Esophagus squamous epithelium (tissue), 5 donors: Measurements from ENCODE around the gene DRC3. TPM values are rescaled to one million over a fixed set of nuclear protein-coding genes. Genes with fewer than 3 reads are reported as not detected.

Experiments
- DNase-seq: peaks from one replicate; lab custom pipeline; 2025; lab: John Stamatoyannopoulos, UW
- H3K27ac ChIP-seq, 4 donors: fragments of 200-600 bp; sonication (generic); one replicate each; pipeline ENCODE4 v1.5.1; 2016 to 2019; ENCODE audit warnings: mild to moderate bottlenecking in 1 of 4
- H3K27me3 ChIP-seq, 4 donors: fragments of 200-600 bp; sonication (generic); 1 replicate in 3 of 4; 2 replicates in 1 of 4; pipeline versions ENCODE4 v1.5.1 to v1.6.0; 2017 to 2021; ENCODE audit warnings: antibody characterized with exemption in 1 of 4
- H3K36me3 ChIP-seq, 3 donors: fragments of 200-600 bp; sonication (generic); one replicate each; pipeline ENCODE4 v1.5.1; 2016 to 2019
- H3K4me1 ChIP-seq, 3 donors: fragments of 200-600 bp; sonication (generic); one replicate each; pipeline ENCODE4 v1.5.1; 2017 to 2019
- H3K4me3 ChIP-seq, 4 donors: fragments of 200-600 bp; sonication (generic); 1 replicate in 3 of 4; 2 replicates in 1 of 4; pipeline ENCODE4 v1.5.1; 2016 to 2019; ENCODE audit warnings: mild to moderate bottlenecking in 2 of 4, moderate library complexity in 1 of 4
- H3K9me3 ChIP-seq, 3 donors: fragments of 200-600 bp; sonication (generic); one replicate each; pipeline ENCODE4 v1.5.1; 2016 to 2019
- CTCF ChIP-seq, 6 experiments: fragments of 450-650 bp in 4 of 6; fragments of 200-600 bp in 2 of 6; sonication (generic) in 2 of 6; IDR thresholded peaks; one replicate each; pipeline ENCODE4 v1.5.1; 2016 to 2019; ENCODE audit warnings: antibody characterized with exemption in 6 of 6, mild to moderate bottlenecking in 4 of 6, moderate library complexity in 4 of 6
- POLR2A ChIP-seq, 4 donors: fragments of 450-650 bp; IDR thresholded peaks; one replicate each; pipeline ENCODE4 v1.6.1; 2017; ENCODE audit warnings: antibody characterized with exemption in 4 of 4, mild to moderate bottlenecking in 4 of 4, moderate library complexity in 3 of 4
- WGBS, 2 donors: methylation state at CpG; one replicate each; pipeline ENCODE4 v1.1.5; 2018; 5-methylcytosine and 5-hydroxymethylcytosine counted together
- intact Hi-C: fragments of 100-400 bp; cut with DNase I; formaldehyde crosslinking; loops from one replicate; pipeline ENCODE4 v1.15.0; 2022
- total RNA-seq, 4 donors: library from RNA; depleted of rRNA; stranded (reverse); fragments of >200 nt; gene quantifications; one replicate each; pipeline ENCODE4 v1.1.0, GENCODE V29; 2016
- donor health status: DM: yes; HTN: yes; CAD: no.

Gene DRC3
- total RNA-seq, 4 donors from 2014 or later: 0.11 to 2.5 (median 1.3) TPM

DNA sequence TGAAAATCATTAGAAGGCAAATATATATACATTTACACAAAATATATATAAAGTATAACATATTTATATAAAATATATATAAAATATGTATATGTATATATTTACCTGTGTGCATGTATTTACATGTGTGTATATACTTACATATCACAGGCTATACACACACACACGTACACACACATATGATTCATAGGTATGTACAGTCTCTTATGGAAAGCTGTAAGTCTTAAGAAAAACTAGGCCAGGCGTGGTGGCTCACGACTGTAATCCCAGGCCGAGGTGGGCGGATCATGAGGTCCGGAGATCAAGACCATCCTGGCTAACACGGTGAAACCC is 15.1 kb upstream of the DRC3 start:
- Histone ChIP-seq H3K4me3 (no peak overlapping the region), H3K27ac (peak overlapping the region; percentile 76 to 91 (median 83)), H3K36me3 (peaks cover 0 to 37% (median 0%) of the 10 kb centered on the region in 3 donors), H3K4me1 (peaks cover 30 to 55% (median 36%) of the 10 kb centered on the region in 3 donors), H3K27me3 (no peaks in the 10 kb centered on the region), H3K9me3 (no peaks in the 10 kb centered on the region)
- no peak for DNase-seq
- WGBS, 2 donors: 52 to 63% methylated on average over 7 of the region's 7 CpGs
- TF ChIP-seq POLR2A (IDR thresholded peaks at IDR 0.05) (no peak), CTCF (IDR thresholded peaks at IDR 0.05) (no peak)
- intact Hi-C loops: no loop called here

DNA sequence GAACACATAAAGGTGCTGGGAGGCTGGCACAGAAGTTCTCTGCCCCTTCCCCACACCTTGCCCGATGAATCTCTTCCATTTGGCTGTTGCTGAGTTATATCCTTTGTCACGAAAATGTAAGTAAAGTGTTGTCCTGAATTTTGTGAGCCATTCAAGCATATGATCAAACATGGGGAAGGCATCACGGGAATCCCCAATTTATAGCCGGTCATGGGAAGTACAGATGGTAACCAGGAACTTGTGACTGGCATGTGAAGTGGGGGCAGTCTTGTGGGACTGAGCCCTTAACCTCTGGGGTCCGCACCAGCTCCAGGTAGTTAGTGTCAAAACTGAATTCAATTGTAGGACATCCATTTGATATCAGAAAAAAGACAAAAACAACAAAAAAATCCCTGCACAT is 13.7 kb upstream of the DRC3 start:
- WGBS, 2 donors: 41 to 68% methylated on average over 5 of the region's 5 CpGs
- Histone ChIP-seq H3K4me3 (no peak overlapping the region), H3K27ac (peak overlapping the region; percentile 78 to 91 (median 88)), H3K36me3 (peaks cover 0 to 36% (median 0%) of the 10 kb centered on the region in 3 donors), H3K27me3 (no peaks in the 10 kb centered on the region), H3K9me3 (no peaks in the 10 kb centered on the region), H3K4me1 (peaks cover 30 to 66% (median 36%) of the 10 kb centered on the region in 3 donors)
- no peak for DNase-seq
- intact Hi-C loops: no loop called here
- TF ChIP-seq POLR2A (IDR thresholded peaks at IDR 0.05) (no peak), CTCF (IDR thresholded peaks at IDR 0.05) (no peak)

DNA sequence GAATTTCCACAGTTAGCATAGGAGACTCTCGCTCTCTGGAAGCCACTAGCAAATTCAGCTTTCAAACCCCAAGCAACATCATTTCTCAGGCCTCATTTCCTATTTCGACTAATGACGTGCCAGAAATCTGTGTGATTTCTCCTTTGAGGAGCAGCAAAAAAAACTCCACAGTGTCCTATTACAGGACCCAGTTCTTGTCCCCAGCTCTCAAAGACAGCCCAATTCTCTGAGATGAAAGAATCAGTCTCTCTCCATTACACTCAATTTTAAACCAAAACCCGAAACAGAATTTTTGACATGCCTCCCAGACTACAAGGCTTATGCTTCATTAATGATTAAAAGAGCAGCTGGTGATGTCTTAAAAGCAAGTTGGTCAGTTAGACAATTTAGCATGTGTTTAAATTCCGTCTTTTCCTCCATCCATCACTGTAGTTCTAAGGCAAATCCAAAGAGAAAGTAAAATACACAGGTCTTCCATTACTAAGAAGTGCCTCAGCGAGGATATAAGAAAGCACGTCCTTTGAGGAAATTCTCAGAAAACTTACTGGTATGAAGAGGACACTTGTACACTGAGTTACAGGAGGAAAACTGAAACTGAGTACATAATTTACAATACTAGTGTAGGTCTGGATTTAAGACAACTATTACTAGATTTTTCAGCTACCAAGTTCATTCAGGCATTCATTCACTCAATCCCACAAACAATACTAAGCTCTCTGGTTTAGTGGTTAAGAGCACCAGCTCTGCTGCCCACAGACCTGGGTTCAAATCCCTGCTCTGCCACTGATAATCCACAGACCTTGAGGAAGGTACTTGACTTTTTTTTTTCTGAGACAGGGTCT is 12.9 kb upstream of the DRC3 start:
- intact Hi-C loops: no loop called here
- H3K36me3 ChIP-seq: peaks cover 0 to 28% (median 0%) of the 10 kb centered on the region in 3 donors
- no peak for DNase-seq
- TF ChIP-seq CTCF (IDR thresholded peaks at IDR 0.05): no peak
- no peak for TF ChIP-seq POLR2A (IDR thresholded peaks at IDR 0.05)
- H3K27ac ChIP-seq: peak overlapping the region; percentile 78 to 91 (median 88)
- no peaks in the 10 kb centered on the region for H3K9me3 ChIP-seq
- peak overlapping the region in 1 of 4 donors; percentile 25 for H3K4me3 ChIP-seq
- no peaks in the 10 kb centered on the region for H3K27me3 ChIP-seq
- 24 to 49% methylated on average over 7 of the region's 7 CpGs for WGBS, 2 donors
- H3K4me1 ChIP-seq: peaks cover 30 to 74% (median 36%) of the 10 kb centered on the region in 3 donors

DNA sequence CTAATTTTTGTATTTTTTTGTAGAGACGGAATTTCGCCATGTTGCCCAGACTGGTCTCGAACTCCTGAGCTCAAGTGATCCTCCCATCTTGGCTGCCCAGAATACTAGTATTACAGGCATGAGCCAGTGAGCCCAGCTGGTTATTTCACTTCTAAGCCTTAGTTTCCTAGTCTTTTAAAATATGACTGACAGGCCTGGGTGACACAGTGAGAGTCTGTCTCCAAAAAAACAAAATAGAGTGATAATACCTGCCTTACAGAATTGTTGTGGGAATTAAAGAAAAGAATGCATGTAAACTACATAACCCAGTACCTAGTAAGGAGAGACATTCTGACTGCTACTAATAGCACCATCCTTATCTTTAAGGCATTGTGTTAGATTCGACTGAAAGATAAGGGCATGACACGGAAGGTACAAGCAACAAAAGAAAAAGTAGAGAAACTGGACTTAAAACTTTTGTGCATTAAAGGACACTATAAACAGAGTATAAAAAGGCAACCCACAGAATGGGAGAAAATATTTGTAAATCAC is 12.1 kb upstream of the DRC3 start:
- intact Hi-C loops: no loop called here
- H3K36me3 ChIP-seq: peaks cover 0 to 20% (median 0%) of the 10 kb centered on the region in 3 donors
- no peak for TF ChIP-seq POLR2A (IDR thresholded peaks at IDR 0.05)
- no peak for TF ChIP-seq CTCF (IDR thresholded peaks at IDR 0.05)
- H3K4me3 ChIP-seq: no peak overlapping the region
- no peaks in the 10 kb centered on the region for H3K9me3 ChIP-seq
- WGBS, 2 donors: 75 to 82% methylated on average over 5 of the region's 5 CpGs
- no peaks in the 10 kb centered on the region for H3K27me3 ChIP-seq
- H3K27ac ChIP-seq: peak overlapping the region; percentile 78 to 91 (median 88)
- H3K4me1 ChIP-seq: peaks cover 30 to 82% (median 40%) of the 10 kb centered on the region in 3 donors
- DNase-seq: no peak

GRCh38 chr17:17963066-17963465 is 9.6 kb upstream of the DRC3 start:
- Histone ChIP-seq H3K27me3 (no peaks in the 10 kb centered on the region), H3K4me3 (no peak overlapping the region), H3K4me1 (peaks cover 20 to 86% (median 28%) of the 10 kb centered on the region in 3 donors), H3K36me3 (peaks cover 0 to 6% (median 0%) of the 10 kb centered on the region in 3 donors), H3K9me3 (no peaks in the 10 kb centered on the region), H3K27ac (no peak overlapping the region)
- no peak for DNase-seq
- TF ChIP-seq POLR2A (IDR thresholded peaks at IDR 0.05) (no peak), CTCF (IDR thresholded peaks at IDR 0.05) (no peak)
- WGBS, 2 donors: 70 to 82% methylated on average over 4 of the region's 4 CpGs
- intact Hi-C loops: no loop called here
